ENCODE results near the gene GRB10. TPM values are rescaled to one million over a fixed set of nuclear protein-coding genes. Genes with fewer than 3 reads are reported as not detected.
"Not testable (repeated sequence)": the region's sequence is repeated elsewhere in the genome, so short reads cannot be mapped to it uniquely, and the experiment has no call there.

Gene GRB10
- total RNA-seq, 1 donor from 2014 or later: 58.3 TPM

DNA sequence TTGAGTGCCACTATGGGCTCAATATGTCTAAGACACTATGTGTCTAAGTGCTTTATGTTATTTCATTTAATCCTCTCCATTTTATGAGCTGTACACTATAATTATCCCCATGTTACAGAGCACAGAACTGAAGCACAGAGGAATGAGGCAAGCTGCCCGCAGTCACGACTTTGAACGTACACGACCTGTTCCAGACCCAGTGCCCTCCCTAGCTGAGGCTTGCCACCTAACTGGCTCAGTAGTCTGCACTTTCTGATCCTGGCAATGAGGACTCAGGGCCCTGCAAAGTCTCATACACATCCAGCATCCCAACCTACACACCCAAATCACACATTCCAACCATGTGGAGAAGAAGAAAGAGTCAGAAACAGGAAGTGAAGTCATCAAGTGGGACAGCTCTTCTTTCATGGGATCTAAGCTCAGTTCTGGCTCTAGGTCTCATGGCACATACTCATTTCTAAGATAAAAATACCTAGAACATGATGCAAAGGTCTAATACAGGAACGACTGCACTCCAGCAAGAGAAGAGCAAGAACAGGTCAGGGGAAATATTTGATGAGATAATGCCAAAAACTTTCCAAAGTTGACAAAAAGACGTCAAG lies 175.1 kb downstream of the GRB10 start:
- no peak for DNase-seq

DNA sequence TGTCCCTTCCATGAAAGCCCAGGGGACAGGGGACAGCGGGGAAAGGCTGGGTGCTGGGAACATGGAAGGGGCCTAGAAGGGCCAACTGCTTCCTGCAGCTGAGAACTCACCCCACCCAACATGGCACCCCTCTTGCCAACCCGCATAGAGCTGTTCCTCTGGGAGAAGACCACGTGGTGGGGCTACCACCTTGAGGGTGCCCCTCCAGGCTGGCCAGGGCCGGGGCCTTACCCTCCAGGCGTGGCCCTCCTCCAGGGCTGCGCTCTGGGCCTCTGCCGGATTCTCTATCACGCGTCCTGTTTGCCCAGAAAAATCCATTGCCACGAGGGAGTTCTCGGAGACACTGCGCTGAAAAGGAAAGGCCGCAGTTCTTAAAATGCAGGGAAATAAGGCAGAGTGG lies 177.6 kb downstream of the GRB10 start:
- no peak for DNase-seq

DNA sequence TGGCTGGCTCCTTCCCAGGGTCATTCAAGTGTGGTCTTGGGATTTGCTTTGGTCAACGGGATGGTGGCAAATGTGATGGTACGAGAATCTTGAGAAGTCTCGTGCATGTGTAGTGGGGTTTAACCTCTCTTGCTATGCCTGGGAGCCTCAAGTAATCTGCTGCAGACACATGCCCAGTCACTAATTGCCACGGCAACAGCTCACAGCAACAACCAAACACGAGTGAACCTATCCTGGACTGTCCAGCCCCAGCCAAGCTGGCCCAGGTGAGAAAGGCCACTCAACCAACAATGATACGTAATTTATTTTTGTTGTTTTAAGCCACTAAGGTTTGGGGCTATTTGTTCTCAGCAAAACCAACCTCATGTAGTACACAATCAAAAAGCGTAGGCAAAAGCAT lies 179.4 kb downstream of the GRB10 start:
- DNase-seq: no peak

DNA sequence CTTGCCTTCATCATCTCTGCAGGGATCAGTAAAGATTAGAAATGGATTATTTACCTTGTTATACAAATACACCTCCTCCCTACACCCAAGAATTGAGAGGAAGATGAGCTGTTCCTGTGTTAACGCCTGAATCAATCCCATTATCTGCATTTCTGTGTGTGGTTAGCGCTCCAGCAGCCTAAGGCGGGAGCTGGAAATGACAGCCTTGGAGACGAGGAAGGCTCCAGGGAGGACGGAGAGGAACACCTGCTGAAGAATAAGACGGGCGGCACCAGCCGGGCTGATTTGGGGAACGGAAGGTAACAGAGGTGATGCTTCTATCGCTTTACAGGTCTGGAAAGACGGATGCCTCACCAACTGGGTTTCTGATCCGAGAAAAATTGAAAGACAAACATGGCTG lies 183.3 kb downstream of the GRB10 start:
- no peak for DNase-seq

DNA sequence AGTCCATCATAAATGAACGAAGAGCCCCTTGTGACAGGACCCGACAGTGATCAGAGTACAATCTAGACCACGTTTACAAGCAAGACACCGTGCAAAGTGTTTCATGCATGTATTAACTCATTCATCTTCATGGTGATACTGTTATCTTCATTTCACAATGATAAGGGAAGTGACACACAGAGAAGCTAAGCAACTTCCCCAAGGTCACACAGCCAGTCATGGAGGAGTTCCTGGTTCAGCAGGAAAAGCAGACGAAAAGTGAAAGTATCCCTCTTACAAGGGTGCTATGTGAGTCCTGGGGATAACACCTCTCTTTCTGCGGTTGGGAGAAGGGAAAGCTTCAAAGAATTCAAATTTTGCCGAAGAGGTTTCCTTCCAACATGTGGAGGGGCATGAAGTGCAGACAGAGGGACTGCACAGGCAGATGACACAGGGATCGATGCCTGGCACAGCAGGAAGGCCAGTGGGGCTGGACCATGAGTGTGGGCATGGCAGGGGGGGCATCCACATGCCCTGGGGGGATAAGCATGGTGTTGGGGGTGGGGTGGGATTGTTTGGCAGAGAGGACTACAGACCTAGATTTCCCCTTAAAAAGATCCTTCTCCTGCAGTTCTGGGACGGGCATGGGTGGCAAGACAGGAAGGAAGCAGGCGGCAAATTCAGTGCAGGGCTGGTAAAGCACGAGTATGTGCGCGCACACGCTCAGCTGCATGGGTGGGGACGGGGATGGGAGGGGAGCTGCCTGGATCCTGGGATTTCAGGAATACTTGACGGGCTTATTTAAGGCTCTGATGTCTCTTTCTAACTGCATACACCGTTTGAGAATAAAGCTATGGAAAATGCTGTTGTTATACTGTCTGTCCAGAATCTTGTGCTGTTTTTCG lies 184.0 kb downstream of the GRB10 start:
- no peak for DNase-seq

DNA sequence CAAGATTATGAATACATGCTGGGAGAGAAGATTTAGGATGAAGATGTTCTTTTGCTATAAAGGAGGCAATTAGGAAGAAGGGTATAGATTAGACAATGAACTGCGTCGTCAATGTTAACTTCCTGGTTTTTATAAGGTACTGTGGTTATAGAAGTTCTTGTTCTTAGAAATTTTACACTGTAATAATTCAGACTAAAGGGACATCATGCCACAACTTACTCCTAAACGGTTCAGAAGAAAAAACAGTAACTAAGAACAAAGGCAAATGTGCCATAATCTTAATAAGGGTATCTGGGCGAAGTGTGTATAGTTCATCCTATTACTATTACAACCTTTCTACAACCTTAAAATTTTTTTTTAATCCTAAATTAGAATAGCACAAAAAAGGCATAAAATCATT lies 186.2 kb downstream of the GRB10 start:
- DNase-seq: no peak

DNA sequence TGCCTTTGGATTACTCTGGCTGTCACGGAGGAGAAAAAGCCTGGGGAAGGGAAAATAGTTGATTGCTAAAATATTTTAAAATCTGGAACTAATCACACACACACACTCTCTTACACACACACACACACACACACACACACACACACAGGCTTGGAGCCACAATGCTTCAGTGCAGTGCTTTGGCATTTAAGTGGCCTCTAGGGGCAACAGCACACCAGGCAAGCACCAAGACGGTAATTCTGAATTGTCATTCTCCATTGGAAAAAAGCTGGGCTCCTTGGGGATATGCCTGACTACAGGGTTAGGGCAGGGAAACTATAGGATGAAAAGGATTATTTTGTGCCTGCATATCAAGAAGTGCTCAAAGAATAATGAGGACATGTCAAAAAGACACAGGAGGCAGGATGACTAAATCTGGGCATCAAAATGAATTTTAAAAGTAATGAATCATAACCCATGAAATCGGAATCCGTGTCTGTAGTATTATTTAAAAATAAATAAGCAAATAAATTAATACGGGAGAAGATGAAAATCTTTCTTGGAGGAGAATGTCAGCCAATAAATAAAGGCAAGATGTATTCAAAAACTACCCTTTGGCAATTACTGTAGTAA lies 187.1 kb downstream of the GRB10 start:
- DNase-seq: no peak

DNA sequence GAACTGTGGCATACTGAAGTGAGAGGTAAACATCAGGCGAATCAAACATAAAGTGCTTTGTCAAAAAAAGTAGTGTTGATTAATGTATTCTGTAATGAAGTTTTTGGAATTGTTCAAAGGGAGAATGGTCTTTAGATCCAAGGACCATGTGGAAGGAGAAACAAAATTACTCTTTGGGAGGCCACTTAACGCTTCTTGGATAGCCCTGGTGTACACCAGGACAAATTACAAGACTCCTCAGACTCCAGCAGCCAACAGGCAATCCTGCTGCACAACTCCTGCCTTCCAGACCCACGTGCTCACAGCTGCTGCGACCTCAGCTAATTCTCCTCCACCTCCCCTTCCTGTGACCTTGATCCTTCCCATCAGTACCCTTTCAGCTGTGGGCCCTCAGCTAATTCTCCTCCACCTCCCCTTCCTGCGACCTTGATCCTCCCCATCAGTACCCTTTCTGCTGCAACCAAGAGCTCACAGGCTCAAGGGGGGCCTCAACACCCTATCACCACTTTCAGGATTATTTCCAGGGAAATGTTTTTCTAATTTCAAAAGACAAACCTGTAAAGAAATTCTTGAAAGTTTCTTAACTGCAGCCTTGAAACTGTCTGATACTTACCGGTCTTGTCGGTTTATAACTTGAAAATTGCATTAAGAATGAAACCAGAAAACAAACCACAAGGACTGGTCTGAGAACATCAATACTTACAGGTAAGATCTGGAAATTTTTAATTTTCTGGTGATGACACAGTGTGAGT lies 187.8 kb downstream of the GRB10 start:
- DNase-seq: no peak

DNA sequence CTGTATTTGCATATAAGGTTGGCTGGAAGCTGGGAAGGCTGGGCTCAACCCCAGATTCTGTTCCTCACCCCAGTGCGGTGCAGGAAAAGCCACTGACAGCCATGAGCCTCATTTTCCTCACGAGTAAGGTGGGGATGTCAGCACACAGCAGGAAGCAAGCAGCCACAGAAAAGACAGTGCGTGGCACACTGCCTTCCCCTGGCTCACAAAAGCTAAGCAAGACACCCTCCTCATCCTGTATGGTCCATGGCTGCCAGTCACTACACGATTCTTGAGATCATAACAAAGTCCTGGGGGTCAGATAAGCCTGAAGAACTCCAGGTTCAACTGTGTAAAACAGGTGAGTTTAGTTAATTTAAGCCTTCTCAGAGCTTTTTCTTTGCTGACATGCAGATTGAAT lies 188.6 kb downstream of the GRB10 start:
- no peak for DNase-seq

DNA sequence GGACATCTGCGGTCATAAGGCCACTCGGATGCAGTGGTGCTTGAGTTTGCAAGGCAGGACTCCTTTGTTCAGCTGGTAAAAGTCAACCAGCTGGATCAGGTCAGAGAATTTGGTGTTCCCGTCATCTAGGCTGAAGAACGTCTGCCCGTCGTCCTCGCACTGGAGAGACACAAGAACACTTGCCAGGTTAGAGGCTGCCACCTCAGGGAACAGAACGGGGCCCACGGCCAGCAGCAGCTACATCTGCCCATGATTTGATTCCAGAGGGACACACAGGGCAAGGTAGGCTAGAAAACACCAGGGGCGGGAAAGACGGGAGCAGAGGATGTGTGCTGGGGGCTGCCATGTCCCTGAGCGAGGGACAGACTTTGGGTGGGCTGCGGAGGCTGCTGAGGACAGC lies 189.8 kb downstream of the GRB10 start:
- DNase-seq: no peak

DNA sequence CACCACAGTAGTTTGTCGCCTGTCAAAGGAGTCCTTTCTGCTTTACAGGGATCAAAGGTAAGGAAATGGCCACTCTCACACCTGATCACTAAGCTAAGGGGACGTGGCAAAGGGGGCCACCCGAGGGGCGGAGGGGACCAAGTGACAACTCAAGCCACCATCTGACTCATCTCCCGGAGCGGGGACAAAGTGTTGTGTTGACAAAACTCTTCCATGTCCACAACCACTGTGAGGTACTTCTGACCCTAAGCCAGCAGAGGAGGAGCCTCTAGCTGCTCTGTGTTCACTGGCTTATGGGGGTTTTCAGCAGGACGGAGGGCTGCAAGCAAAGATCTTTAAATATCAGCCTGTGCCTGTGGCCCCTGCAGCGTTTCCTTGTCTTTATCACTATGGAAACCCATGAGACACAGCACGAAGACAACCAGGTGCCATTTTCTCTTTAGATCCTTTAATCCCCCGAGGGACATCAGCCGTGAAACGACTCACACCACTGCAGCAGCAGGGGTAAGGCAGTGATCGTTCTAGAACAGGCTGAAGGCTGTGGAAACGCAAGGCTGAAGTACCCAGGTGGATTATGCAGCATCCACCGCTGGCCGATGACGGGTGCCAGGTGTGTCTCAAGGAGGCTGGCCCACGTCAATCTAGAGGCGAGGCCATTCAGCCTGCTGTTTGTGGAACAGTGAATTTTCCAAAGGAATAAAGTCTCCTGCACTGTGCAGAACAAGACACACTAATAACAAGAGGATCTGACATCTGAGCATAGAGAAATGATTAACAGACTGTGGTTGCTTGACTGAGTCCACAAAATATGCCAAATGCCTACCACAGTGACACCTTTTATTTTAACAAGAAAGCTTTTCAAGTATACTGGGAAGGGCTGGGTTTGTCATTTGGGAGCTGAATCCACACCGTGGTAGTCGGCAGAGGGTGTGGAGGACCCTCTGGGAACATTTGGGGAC lies 190.9 kb downstream of the GRB10 start:
- DNase-seq: no peak

DNA sequence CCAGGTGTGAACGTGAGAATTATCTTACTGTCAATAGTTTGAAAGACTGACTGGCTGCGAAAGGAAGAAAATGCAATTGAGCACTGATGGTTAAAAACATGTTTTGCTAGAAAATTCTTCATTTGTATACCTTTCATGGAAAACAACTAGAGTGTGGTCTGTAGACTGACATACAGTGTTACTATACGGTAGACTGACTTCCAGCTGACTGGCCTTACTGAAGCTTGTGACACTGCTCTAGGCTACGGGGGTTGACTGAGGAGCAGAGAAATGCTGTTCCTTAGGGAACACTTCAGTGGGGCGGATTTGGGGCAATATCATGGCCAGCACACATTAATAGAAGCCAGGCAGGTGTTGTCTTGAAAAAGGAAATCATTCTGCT lies 191.6 kb downstream of the GRB10 start:
- no peak for DNase-seq

DNA sequence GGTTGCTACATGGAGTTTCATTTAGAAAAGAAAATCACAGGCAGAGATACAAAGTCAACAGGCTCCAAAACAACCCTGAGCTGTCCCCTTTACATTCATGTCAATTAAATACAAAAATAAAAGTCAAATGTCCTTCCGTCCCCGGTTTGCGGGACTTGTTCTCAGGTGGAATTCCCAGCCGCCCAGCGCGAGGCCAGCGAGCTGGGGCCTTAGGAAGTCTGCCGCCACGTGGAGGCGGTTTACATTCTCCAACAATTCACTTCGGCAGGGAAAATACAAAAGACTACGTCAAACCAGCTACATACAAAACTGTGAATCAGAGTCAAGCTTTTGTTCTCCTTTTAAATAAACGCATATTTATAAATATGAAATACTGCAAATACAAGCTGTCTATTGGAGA lies 192.2 kb downstream of the GRB10 start:
- no peak for DNase-seq

DNA sequence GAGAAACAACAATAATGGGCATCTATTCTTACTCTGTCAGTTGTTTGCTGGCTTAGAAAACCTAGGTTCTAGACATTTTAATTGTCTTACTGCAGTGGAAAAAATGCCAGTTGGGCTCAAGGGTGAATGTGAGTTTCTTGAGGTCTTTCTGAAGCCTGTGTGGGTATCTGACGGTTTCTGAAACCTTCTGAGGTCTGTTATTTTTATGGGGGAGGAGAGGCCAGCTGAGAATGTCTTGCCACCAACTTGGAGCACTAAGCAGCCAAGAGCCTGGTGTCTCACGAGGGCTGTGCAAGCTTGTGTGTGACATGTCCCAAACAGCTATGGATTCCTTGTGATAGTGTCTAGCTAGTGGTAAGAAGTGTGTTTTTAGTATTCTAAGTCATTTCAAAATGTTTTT lies 193.3 kb downstream of the GRB10 start:
- no peak for DNase-seq

DNA sequence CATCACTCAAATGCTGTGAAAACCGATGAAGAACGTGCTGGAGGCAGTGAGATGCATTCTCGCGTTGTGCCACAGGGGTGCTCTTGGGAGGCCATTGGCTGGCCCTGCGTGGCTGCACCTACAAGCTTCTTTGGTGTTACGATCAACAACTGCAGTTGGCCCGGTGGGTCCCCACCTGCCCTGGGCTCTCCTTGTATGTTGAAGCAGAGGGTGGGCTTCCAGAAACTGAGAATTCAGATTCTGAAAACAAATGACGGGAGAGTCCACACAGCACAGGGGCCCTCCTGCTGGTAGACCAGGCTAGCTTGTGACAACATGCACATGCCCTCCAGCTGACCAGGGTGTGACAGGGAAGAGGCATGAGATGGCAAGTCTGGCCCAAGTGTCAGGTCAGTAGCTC lies 193.8 kb downstream of the GRB10 start:
- DNase-seq: no peak

DNA sequence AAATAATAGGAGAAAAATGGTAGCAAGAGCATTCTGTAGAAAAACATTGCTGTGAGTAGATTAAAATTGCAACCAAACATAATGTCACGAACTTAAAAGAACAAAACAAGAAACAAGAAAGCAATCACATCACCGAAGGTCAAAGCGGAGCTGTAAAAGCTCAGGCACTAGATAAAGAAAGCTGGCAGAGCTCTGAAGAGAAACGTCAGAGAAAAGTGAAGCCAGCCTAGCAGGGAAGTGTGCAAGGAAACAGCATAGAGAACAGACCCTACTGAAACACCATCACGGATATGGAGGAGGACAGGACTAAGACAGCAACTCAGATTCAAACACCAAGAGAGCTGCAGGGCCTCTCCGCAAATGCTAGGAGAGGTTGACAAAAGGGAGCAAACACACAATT lies 195.0 kb downstream of the GRB10 start:
- no peak for DNase-seq

DNA sequence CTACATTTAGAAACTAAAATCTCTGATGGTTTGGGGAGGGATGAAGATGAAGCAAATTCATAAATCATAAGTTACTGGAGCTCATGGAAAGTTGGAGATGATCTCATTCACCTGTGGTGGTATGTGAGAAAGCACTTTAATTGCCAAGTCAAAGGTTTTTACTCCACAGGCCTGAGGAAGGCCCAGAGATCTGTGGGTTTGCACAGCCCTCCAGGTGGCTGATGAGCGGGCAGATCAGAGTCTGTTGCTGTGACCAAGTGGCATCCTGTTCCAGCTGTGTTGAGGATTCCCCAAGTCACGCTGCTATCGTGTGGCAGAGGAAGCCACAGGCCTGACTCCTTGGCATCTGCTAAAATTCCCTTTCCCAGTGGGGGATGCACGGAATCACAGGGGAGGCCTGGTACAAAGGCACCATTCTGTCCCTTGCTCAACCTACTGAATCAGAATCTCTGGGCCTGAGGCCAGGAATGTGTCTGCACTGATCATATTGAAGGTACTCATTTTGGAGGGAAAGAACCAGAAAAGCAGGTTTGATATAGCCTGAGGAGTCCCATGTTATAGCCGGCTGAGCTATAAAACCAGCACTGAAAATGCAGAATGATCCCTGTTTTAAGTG lies 197.8 kb downstream of the GRB10 start:
- no peak for DNase-seq

DNA sequence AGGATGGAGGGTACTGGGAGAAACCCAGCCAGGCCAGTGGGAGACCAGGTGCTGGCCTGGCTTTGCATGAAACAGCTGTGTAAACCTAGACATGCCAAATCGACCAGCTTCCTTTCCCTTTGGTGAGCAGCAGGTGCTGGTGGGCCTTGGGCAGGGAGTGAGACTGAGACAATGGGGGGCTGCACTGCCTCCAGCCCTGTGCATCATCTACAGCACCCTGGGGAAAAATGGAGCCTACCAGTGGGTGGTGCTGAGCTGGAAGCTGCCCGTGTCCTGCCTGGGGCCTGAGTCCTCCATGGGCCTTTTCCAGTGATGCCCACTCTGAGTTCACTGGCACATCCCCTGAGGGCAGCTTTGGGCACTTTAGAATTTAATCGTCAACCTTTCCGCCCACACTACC lies 198.3 kb downstream of the GRB10 start:
- no peak for DNase-seq

DNA sequence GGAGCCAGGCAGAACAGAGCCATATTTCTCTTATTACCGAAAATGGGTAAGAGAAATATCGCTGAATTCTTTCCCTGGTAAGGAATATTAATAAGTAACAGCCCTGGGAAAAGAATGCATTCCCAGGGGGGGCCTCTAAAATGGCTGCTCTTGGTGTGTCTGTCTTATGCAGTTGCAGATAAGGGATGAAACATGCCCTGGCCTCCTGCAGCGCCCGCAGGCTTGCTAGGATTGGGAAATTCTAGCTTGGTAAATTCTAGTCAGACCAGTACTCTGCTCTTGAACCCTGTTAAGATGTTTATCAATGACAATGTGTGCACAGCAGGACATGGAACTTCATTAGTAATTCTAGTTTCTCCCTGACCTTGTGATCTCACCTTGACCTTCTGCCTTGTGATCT lies 199.4 kb downstream of the GRB10 start:
- DNase-seq: not testable (repeated sequence)

DNA sequence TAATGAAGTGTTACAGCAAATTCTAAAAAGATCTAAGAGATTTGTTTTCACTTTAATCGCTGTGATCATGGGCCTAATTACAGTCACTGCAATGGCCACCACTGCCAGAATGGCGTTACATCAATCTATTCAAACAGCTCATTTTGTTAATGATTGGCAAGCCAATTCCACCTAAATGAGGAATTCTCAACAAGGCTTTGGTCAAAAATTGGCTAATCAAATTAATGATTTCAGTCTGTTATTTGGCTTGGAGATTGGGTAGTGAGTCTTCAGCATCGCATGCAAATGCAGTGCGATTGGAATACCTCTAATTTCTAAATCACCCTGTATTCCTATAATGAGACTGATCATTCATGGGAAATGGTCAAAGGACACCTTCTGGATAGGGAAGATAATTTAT lies 200.4 kb downstream of the GRB10 start:
- not testable (repeated sequence) for DNase-seq

DNA sequence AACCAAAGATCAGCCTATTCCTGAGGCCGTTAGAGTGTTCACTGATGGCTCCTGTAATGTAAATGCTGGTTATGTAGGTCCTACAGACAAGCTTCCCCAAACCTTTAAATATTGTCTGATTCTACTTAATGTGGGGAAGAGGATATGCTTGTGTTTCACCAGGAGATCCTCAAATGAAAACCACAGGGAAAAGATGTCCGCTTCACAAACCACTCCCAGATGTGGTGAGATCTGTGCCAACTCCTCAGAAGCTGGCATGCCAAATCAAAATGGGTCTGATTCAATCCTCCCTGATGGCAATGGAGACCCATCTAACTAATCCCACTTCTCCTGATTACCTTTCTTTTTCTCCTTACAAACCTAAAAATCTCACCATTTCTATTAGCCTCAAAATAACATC lies 202.0 kb downstream of the GRB10 start:
- not testable (repeated sequence) for DNase-seq
